ENCODE data around the gene CDK16. TPM values are rescaled to one million over a fixed set of nuclear protein-coding genes. Genes with fewer than 3 reads are reported as not detected.

Gene CDK16
- total RNA-seq, 2 experiments from 2014 or later, result 68.5 to 86.1 TPM

GRCh38 chrX:47196098-47196497, 22.4 kb upstream of the CDK16 start:
- POLR2A ChIA-PET, result no interaction called here
- intact Hi-C loops (cut with micrococcal nuclease; ENCODE audit: unreplicated experiment), result no loop called here
- no peak for TF ChIP-seq EZH2phosphoT487 (IDR thresholded peaks at IDR 0.05; ENCODE audit: borderline replicate concordance, low read depth, low read length)
- TF ChIP-seq, protein P1, sequence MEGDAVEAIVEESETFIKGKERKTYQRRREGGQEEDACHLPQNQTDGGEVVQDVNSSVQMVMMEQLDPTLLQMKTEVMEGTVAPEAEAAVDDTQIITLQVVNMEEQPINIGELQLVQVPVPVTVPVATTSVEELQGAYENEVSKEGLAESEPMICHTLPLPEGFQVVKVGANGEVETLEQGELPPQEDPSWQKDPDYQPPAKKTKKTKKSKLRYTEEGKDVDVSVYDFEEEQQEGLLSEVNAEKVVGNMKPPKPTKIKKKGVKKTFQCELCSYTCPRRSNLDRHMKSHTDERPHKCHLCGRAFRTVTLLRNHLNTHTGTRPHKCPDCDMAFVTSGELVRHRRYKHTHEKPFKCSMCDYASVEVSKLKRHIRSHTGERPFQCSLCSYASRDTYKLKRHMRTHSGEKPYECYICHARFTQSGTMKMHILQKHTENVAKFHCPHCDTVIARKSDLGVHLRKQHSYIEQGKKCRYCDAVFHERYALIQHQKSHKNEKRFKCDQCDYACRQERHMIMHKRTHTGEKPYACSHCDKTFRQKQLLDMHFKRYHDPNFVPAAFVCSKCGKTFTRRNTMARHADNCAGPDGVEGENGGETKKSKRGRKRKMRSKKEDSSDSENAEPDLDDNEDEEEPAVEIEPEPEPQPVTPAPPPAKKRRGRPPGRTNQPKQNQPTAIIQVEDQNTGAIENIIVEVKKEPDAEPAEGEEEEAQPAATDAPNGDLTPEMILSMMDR (conservative IDR thresholded peaks at IDR 0.05; ENCODE audit: low read length), result no peak
- DNase-seq (ENCODE audit: low spot score), result no peak
- no peaks in the 10 kb centered on the region for H3K9me2 ChIP-seq (ENCODE audit: insufficient read depth, low read length)
- no peak overlapping the region for H2AFZ ChIP-seq (ENCODE audit: low read length)
- H3K27ac ChIP-seq (ENCODE audit: low read depth, low read length, poor library complexity, severe bottlenecking), result no peak overlapping the region
- no peak overlapping the region for H3K4me3 ChIP-seq (ENCODE audit: low read depth, low read length, poor library complexity, severe bottlenecking)
- no peaks in the 10 kb centered on the region for H3K9me3 ChIP-seq (ENCODE audit: low read length)
- peaks cover 67% of the 10 kb centered on the region for H3K36me3 ChIP-seq (ENCODE audit: insufficient read depth, low read length)
- CTCF ChIA-PET (ENCODE audit: unreplicated experiment), result no interaction called here
- BruUV-seq (replicated peaks), result no TSS peak
- H3K4me1 ChIP-seq (ENCODE audit: insufficient read depth, low read length, poor library complexity, severe bottlenecking), result peaks cover 26% of the 10 kb centered on the region
- H4K20me1 ChIP-seq (ENCODE audit: insufficient read depth, low read length), result no peaks in the 10 kb centered on the region
- H3K79me2 ChIP-seq (ENCODE audit: insufficient read depth, low read depth, low read length), result peaks cover 55% of the 10 kb centered on the region
- peak overlapping the region; percentile 93 for H3K4me2 ChIP-seq (ENCODE audit: low read length)

- CTCF ChIA-PET (ENCODE audit: unreplicated experiment), result no interaction called here
- intact Hi-C loops (cut with micrococcal nuclease; ENCODE audit: unreplicated experiment), result no loop called here
Measured at GRCh38 chrX:47197526-47197925, 21.0 kb upstream of the CDK16 start.

GRCh38 chrX:47198026-47198686, 20.3 kb upstream of the CDK16 start:
- Histone ChIP-seq H3K4me3 (ENCODE audit: low read depth, low read length, poor library complexity, severe bottlenecking) (no peak overlapping the region), H3K9me3 (ENCODE audit: low read length) (no peaks in the 10 kb centered on the region), H2AFZ (ENCODE audit: low read length) (no peak overlapping the region), H3K79me2 (ENCODE audit: insufficient read depth, low read depth, low read length) (peaks cover 45% of the 10 kb centered on the region), H3K9me2 (ENCODE audit: insufficient read depth, low read length) (no peaks in the 10 kb centered on the region), H4K20me1 (ENCODE audit: insufficient read depth, low read length) (no peaks in the 10 kb centered on the region), H3K4me2 (ENCODE audit: low read length) (no peak overlapping the region), H3K27ac (ENCODE audit: low read depth, low read length, poor library complexity, severe bottlenecking) (no peak overlapping the region), H3K36me3 (ENCODE audit: insufficient read depth, low read length) (peaks cover 88% of the 10 kb centered on the region), H3K4me1 (ENCODE audit: insufficient read depth, low read length, poor library complexity, severe bottlenecking) (peaks cover 26% of the 10 kb centered on the region)
- no peak for DNase-seq (ENCODE audit: low spot score)
- CTCF ChIA-PET (ENCODE audit: unreplicated experiment), result no interaction called here
- POLR2A ChIA-PET, result no interaction called here
- intact Hi-C loops (cut with micrococcal nuclease; ENCODE audit: unreplicated experiment), result no loop called here
- no TSS peak for BruUV-seq (replicated peaks)
- TF ChIP-seq, protein P1 (conservative IDR thresholded peaks at IDR 0.05; ENCODE audit: low read length), result no peak

More at GRCh38 chrX:47197526-47197925, 21.0 kb upstream of the CDK16 start:
- H3K4me3 ChIP-seq (ENCODE audit: low read depth, low read length, poor library complexity, severe bottlenecking), result no peak overlapping the region
- no TSS peak for BruUV-seq (replicated peaks)
- H4K20me1 ChIP-seq (ENCODE audit: insufficient read depth, low read length), result no peaks in the 10 kb centered on the region
- H3K4me1 ChIP-seq (ENCODE audit: insufficient read depth, low read length, poor library complexity, severe bottlenecking), result peaks cover 26% of the 10 kb centered on the region
- H3K79me2 ChIP-seq (ENCODE audit: insufficient read depth, low read depth, low read length), result peaks cover 45% of the 10 kb centered on the region
- H3K9me2 ChIP-seq (ENCODE audit: insufficient read depth, low read length), result no peaks in the 10 kb centered on the region
- POLR2A ChIA-PET, result no interaction called here
- no peak overlapping the region for H2AFZ ChIP-seq (ENCODE audit: low read length)
- no peak overlapping the region for H3K4me2 ChIP-seq (ENCODE audit: low read length)
- peaks cover 82% of the 10 kb centered on the region for H3K36me3 ChIP-seq (ENCODE audit: insufficient read depth, low read length)
- no peak for DNase-seq (ENCODE audit: low spot score)
- no peaks in the 10 kb centered on the region for H3K9me3 ChIP-seq (ENCODE audit: low read length)
- H3K27ac ChIP-seq (ENCODE audit: low read depth, low read length, poor library complexity, severe bottlenecking), result no peak overlapping the region
- TF ChIP-seq, protein P1 (conservative IDR thresholded peaks at IDR 0.05; ENCODE audit: low read length), result no peak
- TF ChIP-seq EZH2phosphoT487 (IDR thresholded peaks at IDR 0.05; ENCODE audit: borderline replicate concordance, low read depth, low read length), result no peak
